Effector CD4-positive, alpha-beta T cell (primary cell): ENCODE data around the gene TGFBR1.
"Not testable (repeated sequence)": the region's sequence is repeated elsewhere in the genome, so short reads cannot be mapped to it uniquely, and the experiment has no call there.

ENCODE experiments used
- DNase-seq: peaks from one replicate; pipeline ENCODE4 v3.0.0-alpha.2; 2020

TGFBR1 gene

GRCh38 chr9:99076483-99077171 lies 28.3 kb upstream of the TGFBR1 start:
- peak; percentile 30 for DNase-seq

- no peak for DNase-seq
Measured at GRCh38 chr9:99078717-99079116, 26.2 kb upstream of the TGFBR1 start.

DNA sequence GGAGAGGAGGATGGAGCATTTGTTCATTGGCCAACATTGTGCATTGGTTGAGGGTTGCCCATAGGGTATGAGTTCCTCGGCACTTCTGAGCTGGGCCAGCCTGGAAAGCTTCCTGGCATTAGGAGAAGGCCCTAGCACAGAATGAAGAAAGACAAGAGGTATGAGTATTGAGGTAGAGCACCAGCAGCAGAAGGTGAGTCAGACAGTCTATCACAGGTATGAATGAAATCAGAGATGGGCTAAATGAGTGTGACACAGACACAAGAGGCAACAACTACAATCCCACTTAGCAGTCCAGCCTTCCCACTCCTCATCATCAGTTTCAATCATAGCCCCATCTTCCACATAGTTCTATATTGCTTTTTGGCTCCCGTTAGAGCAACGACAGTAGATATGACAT lies 25.4 kb upstream of the TGFBR1 start:
- DNase-seq: no peak

DNA sequence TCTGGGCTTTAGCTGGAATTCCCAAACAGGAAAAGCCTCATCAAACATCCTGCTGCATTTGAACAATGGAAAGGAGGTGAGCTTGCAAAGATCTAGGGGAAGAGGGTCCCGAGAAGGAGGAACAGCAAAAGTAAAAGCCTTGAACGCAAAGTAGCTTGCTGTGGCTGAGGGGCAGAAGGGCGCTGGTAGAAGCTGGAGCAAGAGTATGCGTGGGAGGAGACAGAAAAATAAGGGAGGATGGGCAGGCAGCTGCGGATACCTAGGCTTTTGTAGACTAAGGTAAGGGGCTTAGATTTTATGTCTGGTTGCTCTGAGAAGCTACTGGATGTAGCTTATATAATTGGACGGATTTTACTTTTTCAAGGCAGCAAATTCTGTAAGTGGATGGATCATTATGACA lies 21.9 kb upstream of the TGFBR1 start:
- DNase-seq: no peak

GRCh38 chr9:99085949-99086948 lies 18.7 kb upstream of the TGFBR1 start:
- no peak for DNase-seq

GRCh38 chr9:99087462-99087861 lies 17.5 kb upstream of the TGFBR1 start:
- DNase-seq: no peak

DNA sequence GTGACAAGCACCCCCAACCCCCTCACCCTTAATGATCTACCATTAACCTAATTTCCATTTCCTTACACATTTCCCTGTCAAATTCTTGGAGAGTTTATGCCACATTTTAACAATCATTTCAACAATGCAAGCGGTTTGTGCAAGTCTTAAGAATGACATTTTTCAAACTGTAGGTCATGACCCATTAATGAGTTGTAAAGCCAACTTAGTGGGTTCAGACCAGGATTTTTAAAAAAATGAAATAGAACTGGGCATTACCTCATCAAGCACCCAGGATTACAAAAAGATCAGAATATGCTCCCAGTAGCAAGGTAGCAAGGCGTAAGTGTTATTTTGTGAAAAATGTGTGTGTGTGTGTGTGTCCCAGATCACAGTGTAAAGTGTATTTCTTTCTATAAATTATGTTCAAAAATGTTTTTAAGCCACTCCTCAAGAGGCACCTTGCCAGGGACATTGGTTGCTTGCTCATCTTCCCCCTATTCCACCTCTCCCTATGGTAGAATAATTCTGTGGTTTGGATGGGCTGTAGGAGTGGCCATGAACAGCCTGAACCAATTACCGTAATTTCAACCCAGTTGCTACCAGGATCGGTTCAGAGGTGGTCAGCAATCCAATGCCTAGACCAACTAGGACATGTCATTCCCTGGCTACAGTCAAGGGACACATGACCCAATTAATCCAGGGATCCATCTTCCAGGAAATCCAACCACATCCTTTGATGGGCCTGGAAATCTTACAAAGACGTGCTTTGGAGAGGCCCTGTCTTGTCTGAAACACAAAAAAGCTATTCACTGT lies 14.4 kb upstream of the TGFBR1 start:
- DNase-seq: no peak

GRCh38 chr9:99092643-99093491 lies 12.0 kb upstream of the TGFBR1 start:
- no peak for DNase-seq

GRCh38 chr9:99093492-99093791 lies 11.5 kb upstream of the TGFBR1 start:
- DNase-seq: no peak

DNA sequence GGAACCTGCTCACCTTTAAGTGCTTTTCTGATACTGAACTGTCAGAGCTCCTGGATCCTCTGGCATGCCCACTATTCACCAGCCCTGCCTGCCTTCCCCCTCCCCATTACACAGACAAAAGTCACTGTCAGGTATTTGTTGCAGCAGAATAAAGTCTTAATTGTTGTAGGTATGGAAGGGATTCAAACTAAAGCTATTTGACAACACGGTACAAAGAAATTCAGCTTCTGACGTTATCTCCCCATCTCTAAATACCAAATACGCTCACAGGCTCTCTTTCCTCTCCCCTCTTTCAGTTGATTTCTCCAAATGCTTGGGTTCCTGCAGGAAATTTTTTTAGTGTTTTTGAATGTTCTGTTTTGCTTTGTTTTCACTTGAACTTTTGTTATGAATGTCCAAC lies 9.3 kb upstream of the TGFBR1 start:
- no peak for DNase-seq

DNA sequence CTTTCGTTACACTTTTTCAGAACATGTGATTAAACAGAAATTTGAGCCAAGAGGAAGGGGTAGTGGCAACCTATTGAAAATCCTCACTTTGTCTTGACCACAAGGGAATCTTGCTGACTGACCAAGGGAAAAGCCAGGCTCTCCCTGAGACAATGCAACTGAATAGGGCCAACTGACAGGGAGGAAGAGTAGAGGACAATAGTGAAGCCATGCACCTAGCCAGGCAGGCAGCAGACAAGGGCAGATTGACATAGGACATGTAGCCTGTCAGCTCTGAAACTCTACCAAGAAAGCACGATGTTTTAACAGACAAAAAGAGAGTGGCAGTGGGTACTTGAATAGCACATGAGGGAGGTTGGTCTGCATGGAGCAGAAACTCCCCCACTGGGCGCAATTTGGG lies 8.5 kb upstream of the TGFBR1 start:
- no peak for DNase-seq

DNA sequence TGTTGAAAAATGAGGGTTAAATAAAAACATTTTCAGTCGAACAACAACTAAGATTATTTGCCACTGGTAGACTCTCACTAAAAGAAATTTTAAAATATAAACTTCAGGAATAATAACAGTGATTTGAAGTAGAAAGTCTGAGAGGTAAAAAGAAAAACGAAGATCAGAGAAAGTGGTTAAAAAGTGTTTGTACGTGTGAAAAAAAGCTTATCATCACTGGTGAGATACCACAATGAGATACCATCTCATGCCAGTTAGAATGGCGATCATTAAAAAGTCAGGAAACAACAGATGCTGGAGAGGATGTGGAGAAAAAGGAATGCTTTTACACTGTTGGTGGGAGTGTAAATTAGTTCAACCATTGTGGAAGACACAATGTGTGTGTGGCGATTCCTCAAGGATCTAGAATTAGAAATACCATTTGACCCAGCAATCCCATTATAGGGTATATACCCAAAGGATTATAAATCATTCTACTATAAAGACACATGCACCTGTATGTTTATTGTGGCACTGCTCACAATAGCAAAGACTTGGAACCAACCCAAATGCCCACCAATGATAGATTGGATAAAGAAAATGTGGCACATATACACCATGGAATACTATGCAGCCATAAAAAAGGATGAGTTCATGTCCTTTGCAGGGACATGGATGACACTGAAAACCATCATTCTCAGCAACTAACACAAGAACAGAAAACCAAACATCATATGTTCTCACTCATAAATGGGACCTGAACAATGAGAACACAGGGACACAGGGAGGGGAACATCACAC lies 4.9 kb upstream of the TGFBR1 start:
- DNase-seq: not testable (repeated sequence)

GRCh38 chr9:99101271-99101670 lies 3.6 kb upstream of the TGFBR1 start:
- DNase-seq: no peak

DNA sequence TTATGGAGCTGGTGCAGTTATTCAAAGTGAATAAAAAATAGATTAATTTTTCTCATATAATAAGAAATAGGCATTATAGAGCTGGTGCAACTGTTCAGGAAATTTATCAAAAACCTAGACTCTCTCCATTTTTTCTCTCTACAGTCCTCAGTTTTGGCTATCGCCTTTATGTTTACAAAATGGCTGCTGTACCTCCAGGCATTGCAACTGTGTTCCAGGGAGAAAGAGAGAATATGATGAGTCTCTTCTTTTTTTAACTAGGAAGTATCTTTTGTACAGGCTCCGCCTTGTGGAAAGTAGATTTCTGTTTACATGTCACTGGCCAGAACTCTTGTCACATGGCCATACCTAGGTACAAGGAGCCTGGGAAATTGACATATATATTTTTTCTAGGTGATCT lies 3.1 kb upstream of the TGFBR1 start:
- no peak for DNase-seq

GRCh38 chr9:99103054-99103895 lies 1.6 kb upstream of the TGFBR1 start:
- DNase-seq: no peak

DNA sequence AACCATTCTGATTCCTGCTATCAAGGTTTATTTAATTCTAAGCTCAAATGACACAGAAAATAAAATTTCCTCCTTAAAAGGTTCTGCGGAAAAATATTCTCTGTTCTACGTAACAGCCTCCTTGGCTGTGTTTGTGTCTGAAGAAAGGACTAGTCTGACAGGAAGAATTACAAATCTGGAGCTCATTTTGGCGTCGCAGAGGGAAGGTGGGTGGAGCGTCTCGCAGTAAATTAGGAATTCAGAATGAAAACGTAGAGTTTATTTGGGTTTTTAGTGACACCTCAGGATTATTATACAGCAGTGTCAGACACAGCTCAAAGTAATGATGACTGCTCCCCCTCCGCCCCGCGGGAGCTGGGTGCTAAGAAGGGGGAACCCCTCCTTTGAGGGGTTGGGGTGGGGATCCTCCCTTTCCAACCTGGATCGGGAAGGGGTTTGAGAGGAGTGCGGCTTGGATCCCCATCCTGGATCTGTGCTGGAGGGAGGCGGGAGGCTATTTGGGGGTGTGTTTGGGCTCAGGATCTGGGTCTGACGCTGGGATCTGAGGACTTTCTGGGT lies 933 bp upstream of the TGFBR1 start:
- DNase-seq: no peak

GRCh38 chr9:99105152-99106043 lies 485 bp downstream of the TGFBR1 start:
- peak; percentile 20 for DNase-seq

- no peak for DNase-seq
Measured at GRCh38 chr9:99106044-99106375, 1.1 kb downstream of the TGFBR1 start.

DNA sequence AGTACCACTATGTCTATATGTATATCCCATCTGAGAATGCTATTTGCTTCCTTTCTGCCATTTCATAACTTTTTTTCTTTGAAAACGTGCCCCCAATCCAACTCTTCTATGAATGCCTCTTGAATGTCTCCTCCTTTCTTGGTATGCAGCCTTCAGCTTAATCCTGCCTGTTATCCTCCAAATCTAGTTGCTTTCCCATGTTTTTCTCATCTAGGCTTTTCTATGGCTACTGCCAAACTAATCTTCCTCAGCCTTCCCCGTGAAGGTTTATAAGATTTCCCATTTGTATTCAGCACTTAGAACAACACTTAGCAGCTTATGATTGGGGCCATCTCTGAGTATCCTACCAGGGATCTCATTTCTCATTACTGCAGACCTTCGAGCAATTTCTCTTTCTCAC lies 2.5 kb downstream of the TGFBR1 start:
- DNase-seq: no peak
